ENCODE data around the gene CD99. TPM values are rescaled to one million over a fixed set of nuclear protein-coding genes. Genes with fewer than 3 reads are reported as not detected.
A peak's percentile ranks its signal among the peaks of the same experiment; 100 is the strongest.

The CD99 gene
- total and polyA plus RNA-seq, 9 of the 15 experiments (the other 6 are each of a cell fraction or from before 2014, with no cell fraction given), result 5.0 to 55.3 (median 34.5) TPM

- no peak for TF ChIP-seq ZBTB34 (CRISPR knock-in tag; IDR thresholded peaks at IDR 0.05)
- no peak for TF ChIP-seq RAD51 (IDR thresholded peaks at IDR 0.05; ENCODE audit: borderline replicate concordance, low read depth)
- TF ChIP-seq HNRNPLL (IDR thresholded peaks at IDR 0.05; ENCODE audit: low read depth, low read length, poor library complexity, severe bottlenecking), result peak; percentile 38
- TF ChIP-seq RBFOX2 (IDR thresholded peaks at IDR 0.05; ENCODE audit: low read depth, low read length), result peak; percentile 74
- no peak for TF ChIP-seq RBBP5 (IDR thresholded peaks at IDR 0.05; ENCODE audit: borderline replicate concordance, insufficient read depth, low read length, poor library complexity, severe bottlenecking)
- TF ChIP-seq ATF1 (CRISPR knock-in tag; IDR thresholded peaks at IDR 0.05), result no peak
- peak; percentile 18; the same call in 1 of the 2 replicates for TF ChIP-seq ATF1 (tag; IDR thresholded peaks at IDR 0.05)
- TF ChIP-seq ELF4 (CRISPR knock-in tag; IDR thresholded peaks at IDR 0.05), result no peak
- no peak for TF ChIP-seq ZNF699 (CRISPR knock-in tag; IDR thresholded peaks at IDR 0.05; ENCODE audit: insufficient replicate concordance)
- peak; percentile 75 for TF ChIP-seq SAFB (IDR thresholded peaks at IDR 0.05; ENCODE audit: borderline replicate concordance, low read depth, low read length)
- TF ChIP-seq ZNF398 (CRISPR knock-in tag; IDR thresholded peaks at IDR 0.05), result no peak
- TF ChIP-seq BRF1 (IDR thresholded peaks at IDR 0.05; ENCODE audit: borderline replicate concordance, extremely low read depth, insufficient read length), result no peak
- TF ChIP-seq PTTG1 (tag; IDR thresholded peaks at IDR 0.05; ENCODE audit: low read depth), result no peak
- TF ChIP-seq U2AF2 (optimal IDR thresholded peaks at IDR 0.05; ENCODE audit: low read depth, low read length), result no peak
- TF ChIP-seq ZNF609 (CRISPR knock-in tag; IDR thresholded peaks at IDR 0.05; ENCODE audit: borderline replicate concordance), result no peak
- no peak for TF ChIP-seq BCOR (IDR thresholded peaks at IDR 0.05)
- TF ChIP-seq CREB3 (tag; conservative IDR thresholded peaks at IDR 0.05; ENCODE audit: low read depth), result no peak
- TF ChIP-seq HLTF (IDR thresholded peaks at IDR 0.05), result no peak
Measured at GRCh38 chrX:2690856-2691542, at the start of gene CD99 (continued).
